ENCODE results near the gene CACNG3. TPM values are rescaled to one million over a fixed set of nuclear protein-coding genes. Genes with fewer than 3 reads are reported as not detected.

CACNG3 gene
- total and polyA plus RNA-seq, 11 donors, result not detected

GRCh38 chr16:24381470-24382118 is 125.5 kb downstream of the CACNG3 start:
- intact Hi-C loops (cut with DNase I), result no loop called here
- TF ChIP-seq POLR2A (IDR thresholded peaks at IDR 0.05), result no peak
- TF ChIP-seq, protein P1, sequence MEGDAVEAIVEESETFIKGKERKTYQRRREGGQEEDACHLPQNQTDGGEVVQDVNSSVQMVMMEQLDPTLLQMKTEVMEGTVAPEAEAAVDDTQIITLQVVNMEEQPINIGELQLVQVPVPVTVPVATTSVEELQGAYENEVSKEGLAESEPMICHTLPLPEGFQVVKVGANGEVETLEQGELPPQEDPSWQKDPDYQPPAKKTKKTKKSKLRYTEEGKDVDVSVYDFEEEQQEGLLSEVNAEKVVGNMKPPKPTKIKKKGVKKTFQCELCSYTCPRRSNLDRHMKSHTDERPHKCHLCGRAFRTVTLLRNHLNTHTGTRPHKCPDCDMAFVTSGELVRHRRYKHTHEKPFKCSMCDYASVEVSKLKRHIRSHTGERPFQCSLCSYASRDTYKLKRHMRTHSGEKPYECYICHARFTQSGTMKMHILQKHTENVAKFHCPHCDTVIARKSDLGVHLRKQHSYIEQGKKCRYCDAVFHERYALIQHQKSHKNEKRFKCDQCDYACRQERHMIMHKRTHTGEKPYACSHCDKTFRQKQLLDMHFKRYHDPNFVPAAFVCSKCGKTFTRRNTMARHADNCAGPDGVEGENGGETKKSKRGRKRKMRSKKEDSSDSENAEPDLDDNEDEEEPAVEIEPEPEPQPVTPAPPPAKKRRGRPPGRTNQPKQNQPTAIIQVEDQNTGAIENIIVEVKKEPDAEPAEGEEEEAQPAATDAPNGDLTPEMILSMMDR (IDR thresholded peaks at IDR 0.05), result no peak
- Histone ChIP-seq H3K27me3 (peaks cover 0 to 3% (median 0%) of the 10 kb centered on the region in 9 donors), H3K36me3 (no peaks in the 10 kb centered on the region), H3K9me3 (peaks cover 0 to 49% (median 23%) of the 10 kb centered on the region in 12 donors), H3K27ac (no peak overlapping the region), H3K4me1 (no peaks in the 10 kb centered on the region), H3K4me3 (no peak overlapping the region)
- ATAC-seq (no peak), DNase-seq (no peak)
- WGBS, 4 donors, result 41 to 58% (median 47%) methylated on average over 2 of the region's 2 CpGs

GRCh38 chr16:24382762-24383407 is 126.8 kb downstream of the CACNG3 start:
- Histone ChIP-seq H3K4me1 (no peaks in the 10 kb centered on the region), H3K9me3 (peaks cover 0 to 40% (median 19%) of the 10 kb centered on the region in 12 donors), H3K27me3 (peaks cover 0 to 3% (median 0%) of the 10 kb centered on the region in 9 donors), H3K36me3 (no peaks in the 10 kb centered on the region), H3K4me3 (no peak overlapping the region), H3K27ac (no peak overlapping the region)
- no peak for TF ChIP-seq POLR2A (IDR thresholded peaks at IDR 0.05)
- TF ChIP-seq, protein P1 (IDR thresholded peaks at IDR 0.05), result no peak
- intact Hi-C loops (cut with DNase I), result no loop called here
- WGBS, 4 donors, result 16 to 29% (median 25%) methylated on average over 5 of the region's 5 CpGs
- no peak for DNase-seq
- no peak for ATAC-seq

DNA sequence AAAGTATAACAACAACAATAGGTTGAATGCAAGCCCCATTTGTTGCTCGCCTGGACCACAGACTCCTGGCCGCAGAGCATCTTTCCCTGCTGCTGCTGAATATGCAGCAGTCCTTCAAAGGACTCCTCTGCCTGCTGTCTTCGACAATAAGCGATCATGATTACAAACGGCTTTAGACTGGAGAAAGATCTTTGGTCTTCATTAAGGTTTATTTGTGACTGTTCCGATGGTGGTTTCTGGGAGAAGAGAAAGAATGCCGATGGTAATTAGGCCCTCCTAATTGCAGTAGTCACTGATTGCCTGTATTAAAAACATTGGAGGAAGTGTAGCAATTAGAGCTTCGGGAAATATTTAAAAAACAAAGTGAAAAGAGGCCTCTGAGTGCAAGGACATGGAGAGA is 138.2 kb downstream of the CACNG3 start:
- H3K27ac ChIP-seq, result no peak overlapping the region
- intact Hi-C loops (cut with DNase I), result no loop called here
- no peak overlapping the region for H3K4me3 ChIP-seq
- H3K27me3 ChIP-seq, result no peaks in the 10 kb centered on the region
- no peaks in the 10 kb centered on the region for H3K9me3 ChIP-seq
- 80 to 84% (median 82%) methylated on average over 8 of the region's 8 CpGs for WGBS, 4 donors
- TF ChIP-seq POLR2A (IDR thresholded peaks at IDR 0.05), result no peak
- TF ChIP-seq, protein P1 (IDR thresholded peaks at IDR 0.05), result no peak
- DNase-seq (no peak), ATAC-seq (no peak)
- no peaks in the 10 kb centered on the region for H3K4me1 ChIP-seq
- no peaks in the 10 kb centered on the region for H3K36me3 ChIP-seq

DNA sequence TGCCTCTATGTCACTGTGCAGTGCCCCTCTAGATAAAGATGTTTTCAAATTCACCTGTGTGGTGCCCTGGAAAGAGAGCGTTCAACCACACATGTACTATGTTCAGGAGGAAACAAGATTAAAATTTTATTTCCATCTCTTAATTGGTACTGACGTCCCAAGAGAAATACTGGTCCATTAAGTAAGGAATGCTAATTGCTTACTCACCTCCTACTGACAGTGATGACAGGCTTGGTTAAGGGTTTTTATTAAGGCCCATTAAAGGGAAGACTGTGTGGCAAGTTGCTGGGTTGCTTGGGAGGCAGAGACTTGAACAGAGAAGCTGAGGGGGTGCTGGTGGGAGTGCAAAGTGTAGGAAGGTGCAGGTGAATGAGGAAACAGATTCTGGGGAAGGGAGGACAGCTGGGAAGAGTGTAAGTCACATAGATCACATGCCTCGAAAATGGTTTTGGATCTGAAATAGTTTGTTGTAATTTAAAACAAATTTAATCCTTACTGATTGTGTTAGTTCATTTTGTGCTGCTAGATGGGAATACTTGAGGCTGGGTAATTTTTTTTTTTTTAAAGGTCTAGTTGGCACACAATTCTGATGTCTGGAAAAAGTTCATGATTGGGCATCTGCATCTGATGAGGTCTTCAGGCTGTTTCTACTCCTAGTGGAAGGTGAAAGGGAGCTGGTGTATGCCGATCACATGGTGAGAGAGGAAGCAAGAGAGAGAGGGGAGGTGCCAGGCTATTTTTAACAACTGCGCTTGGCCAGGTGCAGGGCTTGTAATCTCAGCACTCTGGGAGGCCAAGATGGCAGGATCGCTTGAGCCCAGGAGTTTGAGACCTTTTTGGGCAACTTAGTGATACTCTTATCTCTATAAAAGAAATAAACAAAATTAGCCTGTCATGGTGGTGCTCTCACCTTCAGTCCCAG is 140.5 kb downstream of the CACNG3 start:
- intact Hi-C loops (cut with DNase I), result no loop called here
- Histone ChIP-seq H3K36me3 (no peaks in the 10 kb centered on the region), H3K9me3 (peaks cover 0 to 6% (median 0%) of the 10 kb centered on the region in 12 donors), H3K4me3 (no peak overlapping the region), H3K27ac (no peak overlapping the region), H3K27me3 (no peaks in the 10 kb centered on the region), H3K4me1 (no peaks in the 10 kb centered on the region)
- TF ChIP-seq POLR2A (IDR thresholded peaks at IDR 0.05), result no peak
- TF ChIP-seq, protein P1 (IDR thresholded peaks at IDR 0.05), result no peak
- whole genome bisulfite sequencing, 4 donors, result 49 to 64% (median 56%) methylated on average over 6 of the region's 6 CpGs
- DNase-seq (no peak), ATAC-seq (peak in 2 of 4 donors; percentile 68 to 77)

All from heart left ventricle (tissue), 16 donors.